ENCODE results near the gene KLF1. TPM values are rescaled to one million over a fixed set of nuclear protein-coding genes. Genes with fewer than 3 reads are reported as not detected.
"Not testable (repeated sequence)": the region's sequence is repeated elsewhere in the genome, so short reads cannot be mapped to it uniquely, and the experiment has no call there.

The KLF1 gene
- total RNA-seq, 1 donor from 2014 or later = not detected

- H3K9me3 Mint-ChIP-seq (ENCODE audit: low read depth) = no peaks in the 10 kb centered on the region
- H3K27me3 Mint-ChIP-seq (ENCODE audit: low read depth) = peaks cover 3% of the 10 kb centered on the region
- H3K4me1 Mint-ChIP-seq (ENCODE audit: low read depth) = peaks cover 20% of the 10 kb centered on the region
- H3K36me3 Mint-ChIP-seq (ENCODE audit: low read depth) = peaks cover 3% of the 10 kb centered on the region
- DNase-seq (ENCODE audit: low spot score) = no peak
- TF ChIP-seq CTCF (IDR thresholded peaks at IDR 0.05) = no peak
- H3K4me3 Mint-ChIP-seq (ENCODE audit: unreplicated experiment) = peak overlapping the region; percentile 95
- H3K27ac Mint-ChIP-seq (ENCODE audit: unreplicated experiment) = peak overlapping the region; percentile 89
These were observed 4.6 kb upstream of the KLF1 start for GRCh38 chr19:12891553-12892021.

GRCh38 chr19:12890787-12891552 is 4.0 kb upstream of the KLF1 start, which contains the start of gene GCDH:
GCDH (plus strand) TSS chr19:12891160; CDS start chr19:12891305, 145 bp downstream.
- peak; percentile 99 for DNase-seq (ENCODE audit: low spot score)
- no peak for TF ChIP-seq CTCF (IDR thresholded peaks at IDR 0.05)
- Mint-ChIP-seq H3K27ac (ENCODE audit: unreplicated experiment) (peak within 1 kb of the TSS; percentile 89), H3K9me3 (ENCODE audit: low read depth) (no peaks in the 10 kb centered on the region), H3K4me1 (ENCODE audit: low read depth) (peaks cover 24% of the 10 kb centered on the region), H3K36me3 (ENCODE audit: low read depth) (peaks cover 3% of the 10 kb centered on the region), H3K27me3 (ENCODE audit: low read depth) (peaks cover 7% of the 10 kb centered on the region), H3K4me3 (ENCODE audit: unreplicated experiment) (peak within 1 kb of the TSS; percentile 95)

GRCh38 chr19:12890299-12890786 is 3.3 kb upstream of the KLF1 start:
- not testable (repeated sequence) for H3K27me3 Mint-ChIP-seq (ENCODE audit: low read depth); H3K9me3 Mint-ChIP-seq (ENCODE audit: low read depth); DNase-seq (ENCODE audit: low spot score); H3K36me3 Mint-ChIP-seq (ENCODE audit: low read depth)
- Mint-ChIP-seq H3K4me3 (ENCODE audit: unreplicated experiment) (peak overlapping the region; percentile 95), H3K4me1 (ENCODE audit: low read depth) (peaks cover 24% of the 10 kb centered on the region), H3K27ac (ENCODE audit: unreplicated experiment) (peak overlapping the region; percentile 89)

- H3K27me3 Mint-ChIP-seq (ENCODE audit: low read depth) = peaks cover 20% of the 10 kb centered on the region
- no peak for TF ChIP-seq CTCF (IDR thresholded peaks at IDR 0.05)
- peaks cover 30% of the 10 kb centered on the region for H3K4me1 Mint-ChIP-seq (ENCODE audit: low read depth)
- H3K36me3 Mint-ChIP-seq (ENCODE audit: low read depth) = no peaks in the 10 kb centered on the region
- no peak for DNase-seq (ENCODE audit: low spot score)
- H3K27ac Mint-ChIP-seq (ENCODE audit: unreplicated experiment) = no peak overlapping the region
- H3K4me3 Mint-ChIP-seq (ENCODE audit: unreplicated experiment) = no peak overlapping the region
- H3K9me3 Mint-ChIP-seq (ENCODE audit: low read depth) = no peaks in the 10 kb centered on the region
These were observed 1.1 kb upstream of the KLF1 start for GRCh38 chr19:12888006-12888603.

GRCh38 chr19:12886651-12886968 is 391 bp downstream of the KLF1 start:
- H3K4me3 Mint-ChIP-seq (ENCODE audit: unreplicated experiment) = no peak overlapping the region
- peaks cover 20% of the 10 kb centered on the region for H3K27me3 Mint-ChIP-seq (ENCODE audit: low read depth)

More at GRCh38 chr19:12886651-12886968, 391 bp downstream of the KLF1 start:
- Mint-ChIP-seq H3K27ac (ENCODE audit: unreplicated experiment) (no peak overlapping the region), H3K36me3 (ENCODE audit: low read depth) (no peaks in the 10 kb centered on the region), H3K4me1 (ENCODE audit: low read depth) (peaks cover 23% of the 10 kb centered on the region), H3K9me3 (ENCODE audit: low read depth) (no peaks in the 10 kb centered on the region)
- no peak for TF ChIP-seq CTCF (IDR thresholded peaks at IDR 0.05)
- DNase-seq (ENCODE audit: low spot score) = no peak

All from chondrocyte (in vitro differentiated cells).